NCI-H748 treated with DMSO at 0.1 percent for 48 hours (cell line): Measurements from ENCODE around the gene PPP1R13L.
"Not testable (repeated sequence)": the region's sequence is repeated elsewhere in the genome, so short reads cannot be mapped to it uniquely, and the experiment has no call there.

ENCODE experiments used
- DNase-seq: peaks from one replicate; lab custom pipeline; 2025; lab: John Stamatoyannopoulos, UW

The PPP1R13L gene

DNA sequence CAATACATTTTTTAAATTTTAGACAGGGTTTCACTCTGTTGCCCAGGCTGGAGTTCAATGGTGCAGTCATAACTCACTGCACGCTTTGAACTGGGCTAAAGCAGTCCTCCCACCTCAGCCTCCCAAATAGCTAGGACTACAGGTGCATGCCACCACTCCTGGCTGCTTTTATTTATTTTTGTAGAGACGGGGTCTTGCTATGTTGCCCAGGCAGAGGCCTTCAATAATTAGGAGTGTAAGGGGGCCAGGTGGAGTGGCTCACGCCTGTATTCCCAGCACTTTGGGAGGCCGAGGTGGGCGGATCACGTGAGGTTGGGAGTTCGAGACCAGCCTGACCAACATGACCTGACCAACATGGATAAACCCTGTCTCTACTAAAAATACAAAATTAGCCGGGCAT lies 27.7 kb upstream of the PPP1R13L start:
- DNase-seq, result not testable (repeated sequence)

DNA sequence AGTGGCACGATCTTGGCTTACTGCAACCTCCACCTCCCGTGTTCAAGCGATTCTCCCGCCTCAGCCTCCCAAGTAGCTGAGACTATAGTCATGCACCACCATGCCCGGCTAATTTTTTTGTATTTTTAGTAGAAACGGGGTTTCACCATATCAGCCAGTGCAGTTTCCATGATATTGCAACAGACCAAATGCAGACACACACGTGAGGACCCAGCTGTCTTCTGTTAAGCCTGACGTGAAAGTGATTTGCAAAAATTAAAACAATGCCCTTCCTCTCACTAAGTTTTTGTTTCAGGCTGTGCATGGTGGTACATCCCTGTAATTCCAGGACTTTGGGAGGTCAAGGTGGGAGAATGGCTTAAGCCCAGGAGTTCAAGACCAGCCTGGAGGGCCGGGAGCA lies 26.1 kb upstream of the PPP1R13L start:
- DNase-seq, result not testable (repeated sequence)

DNA sequence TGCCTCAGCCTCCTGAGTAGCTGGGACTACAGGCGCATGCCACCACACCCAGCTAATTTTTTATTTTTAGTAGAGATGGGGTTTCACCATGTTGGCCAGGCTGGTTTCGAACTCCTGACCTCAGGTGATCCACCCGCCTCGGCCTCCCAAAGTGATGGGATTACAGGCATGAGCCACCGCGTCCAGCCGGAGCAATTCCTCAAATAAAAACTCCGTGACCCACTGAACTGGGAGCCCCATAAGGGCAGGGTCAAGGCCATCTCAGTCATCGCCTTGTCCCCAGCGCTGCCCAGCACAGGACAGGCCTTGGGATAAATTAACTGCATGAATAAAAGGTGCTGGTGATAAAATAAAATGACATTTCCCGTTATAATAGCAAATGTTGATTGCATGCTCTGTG lies 25.0 kb upstream of the PPP1R13L start:
- not testable (repeated sequence) for DNase-seq

DNA sequence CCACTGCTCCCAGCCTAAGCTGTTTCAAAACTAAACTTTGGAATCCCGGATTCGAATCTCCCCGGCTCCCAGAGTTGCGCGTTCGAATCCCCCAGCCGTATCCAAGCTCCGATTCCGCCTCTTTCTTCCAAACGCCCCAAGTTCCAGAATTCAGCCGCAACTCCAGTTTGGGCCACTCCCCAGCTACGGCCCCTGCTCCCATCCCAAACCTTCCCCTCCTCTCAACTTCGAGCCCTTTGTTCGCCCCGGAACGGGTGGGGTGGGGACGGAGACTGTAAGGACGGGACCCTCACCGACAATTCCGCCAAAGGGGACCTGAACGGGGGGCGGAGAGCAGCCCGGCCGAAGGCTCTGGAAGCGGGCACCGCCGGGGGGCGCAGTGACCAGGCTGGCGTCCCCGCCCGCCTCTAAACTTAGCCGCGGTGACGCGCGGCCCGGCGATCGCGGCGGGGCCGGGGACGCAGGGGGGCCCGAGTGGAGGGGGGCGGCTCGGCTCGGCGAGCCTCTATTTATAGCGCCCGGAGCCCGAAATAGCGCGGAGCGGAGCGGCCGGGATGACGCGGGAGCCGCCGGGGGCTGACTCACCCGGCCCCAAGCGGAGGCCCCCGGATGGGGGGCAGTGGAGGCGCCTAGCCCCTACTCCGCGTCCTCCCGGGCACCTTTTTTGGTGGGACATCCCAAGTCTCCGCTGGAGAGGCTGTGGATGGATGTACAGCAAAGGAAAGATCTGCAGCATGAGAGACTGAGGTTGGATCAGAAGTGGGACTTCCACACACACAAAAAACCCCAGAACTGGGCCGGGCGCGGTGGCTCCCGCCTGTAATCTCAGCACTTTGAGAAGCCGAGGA lies 23.7 kb upstream of the PPP1R13L start:
- no peak for DNase-seq

DNA sequence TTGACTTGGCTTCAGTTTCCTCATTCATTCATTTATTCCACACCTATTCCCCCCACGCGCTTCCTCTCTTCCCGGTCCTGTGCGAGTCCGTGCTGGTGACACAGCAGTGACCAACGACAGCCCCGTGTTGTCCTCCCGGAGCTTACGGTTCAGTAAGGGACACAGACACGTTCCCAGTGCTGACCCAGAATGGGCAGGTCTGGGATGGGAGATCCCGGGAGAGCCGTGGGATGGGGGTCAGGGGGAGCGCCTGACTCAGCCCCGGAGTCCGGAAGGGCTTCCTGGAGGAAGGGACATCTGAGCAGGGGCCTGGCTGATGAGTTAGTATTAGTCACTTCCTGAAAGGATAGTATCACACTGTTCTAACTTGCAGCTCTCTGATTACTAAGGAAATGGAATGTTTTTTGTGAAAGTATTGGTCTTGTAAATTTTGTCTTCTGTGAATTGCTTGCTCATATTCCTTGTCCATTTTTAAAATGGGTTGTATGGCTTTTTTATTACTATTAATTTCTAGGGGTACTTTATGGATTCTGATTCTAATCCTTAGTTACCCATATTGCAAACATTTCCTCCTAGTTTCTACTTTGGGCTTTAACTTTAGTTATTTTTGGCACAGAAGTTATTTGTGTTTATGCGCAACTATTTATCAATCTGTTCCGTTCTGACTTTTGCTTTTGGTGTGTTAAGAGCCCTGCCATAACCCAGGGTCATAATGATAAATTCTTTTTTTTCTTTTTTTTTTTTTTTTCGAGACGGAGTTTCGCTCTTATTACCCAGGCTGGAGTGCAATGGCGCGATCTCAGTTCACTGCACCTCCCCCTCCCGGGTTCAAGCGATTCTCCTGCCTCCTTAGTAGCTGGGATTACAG lies 19.6 kb upstream of the PPP1R13L start:
- peak; percentile 70 for DNase-seq

DNA sequence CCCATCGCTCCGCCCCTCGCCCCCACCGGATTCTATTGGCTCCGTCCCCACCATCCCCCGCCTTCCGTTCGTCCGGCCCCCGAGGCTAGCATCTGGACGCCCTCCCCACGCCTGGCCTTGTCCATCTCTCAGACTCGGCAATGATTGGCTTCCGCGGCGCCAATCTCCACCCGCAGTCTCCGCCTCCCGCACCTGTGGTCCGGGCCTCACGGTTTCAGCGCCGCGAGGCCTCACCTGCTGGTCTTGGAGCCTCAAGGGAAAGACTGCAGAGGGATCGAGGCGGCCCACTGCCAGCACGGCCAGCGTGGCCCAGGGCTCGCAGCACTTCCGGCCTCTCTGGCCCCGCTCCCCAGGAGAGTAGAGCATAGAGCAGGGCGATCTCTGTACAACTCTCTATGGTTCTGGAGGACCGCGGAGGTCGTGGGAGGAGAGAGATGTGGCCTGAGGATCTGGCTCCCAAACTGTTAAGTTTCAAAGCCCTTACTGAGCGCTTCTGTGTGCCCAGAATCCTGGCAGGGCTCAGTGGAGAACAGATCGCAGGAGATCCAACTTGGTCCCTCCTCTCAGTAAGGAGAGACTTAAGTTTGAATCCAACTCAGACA lies 18.8 kb upstream of the PPP1R13L start, which contains the start of gene ERCC1:
ERCC1 (minus strand) TSS at position 329 of the 602 bp plus-strand sequence. CDS start 543 bp downstream, outside the sequence.
- peak; percentile 99 for DNase-seq

DNA sequence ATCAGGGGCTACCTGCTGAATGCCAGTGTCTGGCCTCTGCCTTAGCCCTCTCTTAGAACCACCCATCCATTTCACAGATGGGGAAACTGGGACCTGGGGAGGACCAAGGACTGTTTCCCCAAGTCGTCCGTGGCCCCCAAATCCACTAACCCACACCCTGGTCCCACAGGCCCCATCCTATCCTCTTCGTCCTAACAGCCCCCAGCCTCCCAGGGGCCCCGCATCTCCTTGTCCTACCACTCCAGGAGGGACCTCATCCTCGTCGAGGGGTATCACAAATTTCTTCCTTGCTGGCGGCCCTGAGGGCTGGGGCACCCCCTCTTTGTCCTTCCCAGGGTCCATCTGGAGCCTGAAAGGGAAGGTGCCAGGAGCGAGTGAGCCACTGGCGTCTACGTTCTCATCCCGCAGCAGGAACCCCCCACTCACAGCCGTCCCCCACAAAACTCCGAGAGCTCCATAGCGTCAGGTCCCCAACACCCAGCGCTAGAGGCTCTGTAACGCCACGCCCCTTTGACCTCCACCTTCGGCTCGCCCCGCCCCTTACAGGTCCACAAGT lies 18.2 kb upstream of the PPP1R13L start:
- no peak for DNase-seq

DNA sequence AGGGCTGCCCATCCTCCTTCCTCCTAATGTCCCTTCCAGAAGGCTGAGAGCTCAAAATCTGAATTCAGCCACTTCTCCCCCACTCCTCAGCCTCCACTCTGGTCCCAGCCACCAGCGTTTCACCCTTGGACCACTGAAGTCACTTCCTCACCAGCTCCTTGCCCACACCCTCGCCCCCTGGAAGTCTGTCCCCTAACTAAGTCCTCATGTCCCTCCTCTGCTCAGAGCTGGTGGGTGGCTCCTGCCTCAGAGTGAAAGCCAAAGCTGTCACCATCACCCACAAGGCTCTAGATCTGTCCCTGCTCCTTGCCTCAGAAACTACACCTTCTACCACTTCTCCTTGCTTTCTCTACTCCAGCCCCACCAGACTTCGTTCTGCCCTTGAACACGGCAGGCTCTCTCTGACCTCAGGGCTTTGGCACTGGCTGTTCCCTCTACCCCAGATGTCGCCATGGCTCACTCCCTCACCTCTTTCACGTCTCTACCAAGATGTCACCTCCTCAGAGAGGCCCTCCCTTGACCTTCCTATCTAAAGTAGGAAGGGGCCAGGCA lies 17.2 kb upstream of the PPP1R13L start:
- DNase-seq, result no peak

DNA sequence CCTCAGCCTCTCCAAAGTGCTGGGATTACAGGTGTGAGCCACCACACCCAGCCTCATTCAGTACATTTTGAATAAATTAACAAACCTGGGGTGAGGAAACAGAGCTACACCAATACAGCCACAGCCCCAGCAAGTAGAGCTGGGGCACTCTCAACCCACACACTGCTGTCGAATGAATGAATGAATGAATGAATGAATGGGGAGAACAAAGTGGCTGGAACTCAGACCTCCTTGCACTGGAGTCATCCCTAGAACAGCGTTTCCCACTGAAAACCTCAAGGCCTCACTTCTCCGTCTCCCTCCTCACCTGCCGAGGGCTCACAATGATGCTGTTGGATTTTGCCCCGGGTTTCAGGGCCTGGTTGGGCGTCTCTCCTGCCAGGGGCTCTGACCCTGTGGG lies 16.0 kb upstream of the PPP1R13L start:
- no peak for DNase-seq

DNA sequence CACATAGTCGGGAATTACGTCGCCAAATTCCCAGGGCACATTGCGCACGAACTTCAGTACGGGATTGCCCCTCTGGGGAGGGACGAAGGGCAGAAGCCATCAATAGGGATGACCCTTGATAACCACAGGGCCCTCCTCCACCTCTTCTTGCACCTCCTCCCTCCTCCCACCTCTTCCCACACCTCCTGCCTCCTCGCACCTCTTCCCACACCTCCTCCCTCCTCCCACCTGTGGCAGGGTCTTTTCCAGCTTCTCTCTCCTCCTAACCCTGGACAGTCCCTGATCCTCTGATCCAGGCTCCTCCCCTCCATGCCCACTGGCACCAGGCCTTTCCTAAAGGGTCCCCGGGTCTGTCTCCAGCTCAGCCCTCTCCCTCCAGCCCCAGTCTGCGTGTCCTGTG lies 15.5 kb upstream of the PPP1R13L start:
- no peak for DNase-seq

DNA sequence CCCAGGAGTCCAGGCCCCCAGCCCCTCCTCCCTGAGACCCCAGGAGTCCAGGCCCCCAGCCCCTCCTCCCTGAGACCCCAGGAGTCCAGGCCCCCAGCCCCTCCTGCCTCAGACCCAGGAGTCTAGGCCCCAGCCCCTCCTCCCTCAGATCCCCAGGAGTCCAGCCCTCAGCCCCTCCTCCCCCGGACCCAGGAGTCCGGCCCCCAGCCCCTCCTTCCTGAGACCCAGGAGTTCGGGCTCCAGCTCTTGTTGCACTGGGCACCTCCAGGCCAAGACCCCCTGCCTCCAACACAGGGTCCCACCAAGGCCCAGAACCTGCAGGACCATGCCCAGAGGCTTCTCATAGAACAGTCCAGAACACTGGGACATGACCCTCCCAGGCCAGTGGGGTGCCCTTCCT lies 15.0 kb upstream of the PPP1R13L start:
- DNase-seq, result no peak

DNA sequence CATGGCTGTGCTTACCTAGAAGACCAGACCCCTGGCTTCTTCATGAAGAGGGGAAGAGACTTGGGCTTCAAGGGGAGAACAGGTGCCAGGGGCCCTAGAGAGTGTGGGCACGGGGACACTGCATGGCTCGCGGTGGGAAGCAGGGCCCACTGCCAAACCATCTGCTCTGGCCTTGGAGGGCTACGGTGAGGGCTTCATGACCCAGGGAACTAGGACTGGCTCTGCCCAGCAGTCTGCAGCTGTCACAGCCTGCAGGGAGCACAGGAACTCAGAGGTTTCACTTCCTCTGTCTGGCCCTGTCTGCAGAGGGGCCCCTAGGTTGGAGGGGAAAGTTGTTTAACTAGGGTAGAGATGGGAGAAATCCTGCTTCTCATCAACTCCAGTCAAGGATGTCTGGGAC lies 14.5 kb upstream of the PPP1R13L start:
- DNase-seq, result no peak

DNA sequence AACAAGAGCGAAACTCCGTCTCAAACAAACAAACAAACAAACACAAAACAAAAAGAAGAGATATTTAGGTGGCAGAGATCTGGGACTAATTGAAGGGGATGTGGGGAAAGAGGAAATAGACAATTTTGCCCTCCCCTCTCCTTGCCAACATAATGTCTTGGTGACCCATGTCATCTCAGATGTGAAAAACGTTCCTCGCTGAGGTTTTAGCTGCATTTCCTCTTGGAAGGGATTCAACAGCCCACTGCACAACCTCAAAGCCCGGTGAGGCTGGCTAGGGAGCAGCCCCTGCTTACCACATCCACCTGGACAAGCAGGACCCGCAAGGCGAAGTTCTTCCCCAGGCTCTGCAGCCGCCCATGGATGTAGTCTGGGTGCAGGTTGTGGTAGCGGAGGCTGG lies 13.9 kb upstream of the PPP1R13L start:
- no peak for DNase-seq

DNA sequence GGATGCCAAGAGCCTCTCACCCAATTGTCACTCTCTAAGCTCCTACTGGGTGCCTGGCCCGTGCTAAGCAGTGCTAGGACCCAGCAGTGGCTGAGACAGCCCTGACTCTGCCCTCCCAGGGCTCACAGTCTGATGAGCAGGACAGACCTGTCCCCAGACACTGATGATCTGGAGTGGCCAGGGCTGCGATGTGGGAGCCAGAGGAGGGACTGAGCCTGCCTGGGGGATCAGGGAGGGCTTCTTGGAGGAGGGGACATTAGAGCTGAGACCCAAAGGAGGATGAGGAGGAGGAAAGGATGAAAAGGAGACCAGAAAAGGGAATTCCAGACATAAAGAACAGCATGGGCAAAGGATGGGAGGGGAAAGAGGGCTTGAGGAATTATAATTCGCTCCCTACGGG lies 12.3 kb upstream of the PPP1R13L start:
- DNase-seq, result no peak

DNA sequence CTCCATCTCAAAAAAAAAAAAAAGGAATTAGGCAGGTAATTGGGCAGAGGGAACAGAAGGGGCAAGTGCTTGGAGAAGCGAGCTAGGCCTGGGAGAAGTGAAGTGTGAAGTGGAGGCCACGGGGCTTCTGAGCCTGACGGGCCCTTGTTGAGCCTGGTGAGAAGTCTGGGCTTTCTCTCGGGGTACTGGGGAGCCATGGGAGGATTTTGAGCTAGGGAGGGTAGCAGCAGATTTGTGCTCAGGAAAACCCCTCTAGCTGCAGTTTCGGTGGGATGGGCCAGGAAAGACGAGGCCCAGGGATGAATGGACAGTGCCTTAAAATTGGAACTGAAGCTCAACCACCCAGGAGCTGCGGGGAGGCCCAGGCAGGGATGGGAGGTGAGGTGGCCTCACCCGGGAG lies 9.6 kb upstream of the PPP1R13L start:
- no peak for DNase-seq

DNA sequence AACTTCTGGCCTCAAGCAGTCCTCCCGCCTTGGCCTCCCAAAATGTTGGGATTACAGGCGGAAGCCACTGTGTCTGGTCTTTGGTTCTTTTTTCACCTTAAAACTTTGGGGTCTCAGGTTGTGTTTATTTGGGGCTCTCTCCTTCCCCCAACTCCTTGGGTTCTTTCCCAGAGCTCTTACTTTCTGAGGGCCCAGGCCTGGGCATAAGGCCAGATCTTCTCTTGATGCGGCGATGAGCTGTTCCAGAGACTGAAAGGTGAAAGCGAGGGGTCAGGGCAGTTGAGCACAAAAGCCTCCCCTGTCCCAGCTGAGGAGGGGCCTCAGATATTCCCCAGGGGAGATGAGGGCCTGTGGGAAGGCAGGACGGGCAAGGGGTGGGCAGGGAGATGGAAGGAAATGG lies 8.6 kb upstream of the PPP1R13L start:
- DNase-seq, result no peak

DNA sequence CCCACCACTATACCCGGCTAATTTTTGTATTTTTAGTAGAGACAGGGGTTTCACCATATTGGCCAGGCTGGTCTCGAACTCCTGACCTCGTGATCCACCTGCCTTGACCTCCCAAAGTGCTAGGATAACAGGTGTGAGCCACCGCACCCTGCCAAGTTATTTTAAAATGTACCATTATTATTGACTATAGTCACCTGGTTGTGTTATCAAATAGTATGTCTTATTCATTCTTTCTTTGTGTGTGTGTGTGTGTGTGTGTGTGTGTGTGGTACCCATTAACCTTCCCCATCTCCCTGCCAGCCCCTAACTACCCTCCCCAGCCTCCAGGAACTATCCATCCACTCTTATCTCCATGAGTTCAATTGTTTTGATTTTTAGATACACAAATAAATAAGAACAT lies 5.5 kb upstream of the PPP1R13L start:
- not testable (repeated sequence) for DNase-seq

DNA sequence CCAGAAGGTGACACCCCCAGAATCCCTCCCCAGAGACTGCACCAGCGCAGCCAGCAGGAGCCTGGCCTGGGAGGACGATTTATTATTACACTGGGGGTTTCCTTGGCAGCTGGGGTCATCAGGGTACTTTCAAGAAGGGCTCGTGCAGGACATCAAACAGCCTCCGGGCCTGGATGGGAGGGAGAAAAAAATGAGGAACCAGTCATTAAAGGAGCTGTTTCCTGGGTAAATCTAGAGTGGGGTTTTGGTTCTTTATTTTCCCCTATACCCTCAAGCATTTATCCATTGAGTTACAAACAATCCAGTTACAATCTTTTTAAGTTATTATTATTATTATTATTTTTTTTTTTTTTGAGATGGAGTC lies 4.7 kb upstream of the PPP1R13L start:
- no peak for DNase-seq

DNA sequence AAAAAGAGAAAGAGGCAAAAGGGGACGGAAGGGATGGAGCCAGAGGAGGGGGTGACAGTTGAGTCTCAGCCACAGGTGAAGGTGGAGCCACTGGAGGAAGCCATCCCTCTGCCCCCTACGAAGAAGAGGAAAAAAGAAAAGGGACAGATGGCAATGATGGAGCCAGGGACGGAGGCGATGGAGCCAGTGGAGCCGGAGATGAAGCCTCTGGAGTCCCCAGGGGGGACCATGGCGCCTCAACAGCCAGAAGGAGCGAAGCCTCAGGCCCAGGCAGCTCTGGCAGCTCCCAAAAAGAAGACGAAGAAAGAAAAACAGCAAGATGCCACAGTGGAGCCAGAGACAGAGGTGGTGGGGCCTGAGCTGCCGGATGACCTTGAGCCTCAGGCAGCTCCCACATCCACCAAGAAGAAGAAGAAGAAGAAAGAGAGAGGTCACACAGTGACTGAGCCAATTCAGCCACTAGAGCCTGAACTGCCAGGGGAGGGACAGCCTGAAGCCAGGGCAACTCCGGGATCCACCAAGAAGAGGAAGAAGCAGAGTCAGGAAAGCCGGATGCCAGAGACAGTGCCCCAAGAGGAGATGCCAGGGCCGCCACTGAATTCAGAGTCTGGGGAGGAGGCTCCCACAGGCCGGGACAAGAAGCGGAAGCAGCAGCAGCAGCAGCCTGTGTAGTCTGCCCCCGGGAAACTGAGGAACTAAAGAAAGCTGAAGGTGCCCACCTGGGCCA lies 4.1 kb upstream of the PPP1R13L start:
- no peak for DNase-seq

DNA sequence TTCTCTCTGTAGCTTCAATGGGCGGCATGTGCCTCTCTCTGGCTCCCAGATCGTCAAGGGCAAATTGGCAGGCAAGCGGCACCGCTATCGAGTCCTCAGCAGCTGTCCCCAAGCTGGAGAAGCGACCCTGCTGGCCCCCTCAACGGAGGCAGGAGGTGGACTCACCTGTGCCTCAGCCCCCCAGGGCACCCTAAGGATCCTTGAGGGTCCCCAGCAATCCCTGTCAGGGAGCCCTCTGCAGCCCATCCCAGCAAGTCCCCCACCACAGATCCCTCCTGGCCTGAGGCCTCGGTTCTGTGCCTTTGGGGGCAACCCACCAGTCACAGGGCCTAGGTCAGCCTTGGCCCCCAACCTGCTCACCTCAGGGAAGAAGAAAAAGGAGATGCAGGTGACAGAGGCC lies 3.3 kb upstream of the PPP1R13L start:
- no peak for DNase-seq

DNA sequence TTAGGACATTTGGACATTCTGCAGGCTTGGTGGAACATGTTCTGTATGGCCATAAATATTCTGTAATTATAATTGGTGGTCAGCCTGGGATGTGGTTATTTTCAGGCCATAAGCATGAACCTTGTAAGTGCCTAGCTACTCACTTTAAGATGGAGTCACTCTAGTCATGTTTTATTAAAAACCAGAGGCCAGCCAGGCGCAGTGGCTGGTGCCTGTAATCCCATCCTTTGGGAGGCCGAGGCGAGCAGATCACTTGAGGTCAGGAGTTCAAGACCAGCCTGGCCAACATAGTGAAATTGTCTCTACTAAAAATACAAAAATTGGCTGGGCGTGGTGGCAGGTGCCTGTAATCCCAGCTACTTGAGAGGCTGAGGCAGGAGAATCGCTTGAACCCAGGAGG lies 2.7 kb upstream of the PPP1R13L start:
- not testable (repeated sequence) for DNase-seq

DNA sequence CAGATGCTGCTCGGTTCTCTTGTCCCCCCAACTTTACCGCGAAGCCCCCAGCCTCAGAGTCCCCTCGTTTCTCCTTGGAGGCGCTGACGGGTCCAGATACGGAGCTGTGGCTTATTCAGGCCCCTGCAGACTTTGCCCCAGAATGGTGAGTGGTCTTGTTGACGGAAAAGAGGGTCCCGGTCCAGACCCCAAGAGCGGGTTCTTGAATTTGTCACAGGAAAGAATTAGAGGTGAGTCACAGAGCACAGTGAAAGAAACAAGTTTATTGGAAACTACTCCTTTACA lies 2.2 kb upstream of the PPP1R13L start:
- DNase-seq, result no peak
